GM21515 (cell line): Measurements from ENCODE around the gene DCLK2.
"Not testable (repeated sequence)": the region's sequence is repeated elsewhere in the genome, so short reads cannot be mapped to it uniquely, and the experiment has no call there.

Experiments
- ATAC-seq: cut with Tn5 transposase; IDR thresholded peaks from one replicate; pipeline ENCODE4 v1.9.1; 2021; ENCODE audit not compliant: unreplicated experiment

Gene DCLK2

DNA sequence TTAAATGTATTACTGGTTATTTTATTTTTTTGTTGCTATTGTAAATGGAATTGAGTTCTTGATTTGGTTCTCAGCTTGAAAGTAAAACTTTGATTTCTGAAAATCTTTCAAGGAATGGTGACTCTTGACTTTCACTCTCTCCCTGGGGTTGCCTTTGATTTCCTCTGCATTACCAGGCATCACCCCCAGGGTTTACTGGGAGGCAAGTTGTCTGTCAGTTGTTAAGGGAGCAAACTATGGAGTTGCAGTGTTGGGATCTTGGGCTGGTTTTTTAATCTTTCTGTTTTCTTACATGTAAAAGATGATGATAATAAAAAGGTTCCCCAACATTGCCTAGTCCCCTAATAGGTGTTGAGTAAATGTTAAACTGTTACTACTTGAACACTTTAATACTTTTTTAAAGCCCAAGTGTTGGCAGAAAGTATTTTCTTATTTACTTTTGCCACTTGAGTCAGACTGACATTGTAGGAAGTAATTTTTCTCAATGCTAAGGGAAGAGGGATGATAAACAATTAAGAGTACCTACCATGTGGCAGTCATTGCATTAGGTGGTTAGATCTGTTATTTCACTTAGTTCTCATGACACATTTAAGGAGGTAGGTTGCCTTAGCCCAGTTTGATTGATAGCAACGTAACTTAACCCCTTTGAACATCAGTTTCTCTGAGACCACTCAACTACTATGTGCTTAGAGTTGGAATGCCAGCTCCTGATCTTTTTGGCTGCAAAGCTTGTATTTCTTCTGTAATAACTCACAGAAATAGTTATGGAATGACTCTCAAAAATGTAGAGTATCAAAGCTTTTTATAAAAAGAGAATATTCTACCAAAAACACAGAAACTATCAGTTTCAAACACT lies 67.1 kb downstream of the DCLK2 start:
- ATAC-seq, result no peak

DNA sequence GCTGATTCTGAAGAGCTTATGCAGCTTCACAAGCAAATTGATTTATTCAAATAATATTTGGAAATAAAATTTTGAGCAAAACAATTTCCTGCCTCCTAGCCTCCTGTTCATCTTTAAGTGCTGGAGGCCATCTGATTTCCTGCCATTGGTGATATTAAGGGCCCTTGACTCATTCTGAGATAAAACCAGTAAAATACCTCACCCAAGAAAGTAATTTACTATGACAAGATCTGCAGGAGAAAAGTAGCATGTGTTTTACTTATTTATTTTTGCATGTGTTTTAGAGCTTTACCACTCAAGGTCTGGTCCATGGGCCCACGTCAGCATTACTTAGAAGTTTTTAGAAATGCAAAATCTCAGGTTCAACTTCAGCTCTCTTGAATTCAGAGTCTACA lies 67.7 kb downstream of the DCLK2 start:
- ATAC-seq, result no peak

DNA sequence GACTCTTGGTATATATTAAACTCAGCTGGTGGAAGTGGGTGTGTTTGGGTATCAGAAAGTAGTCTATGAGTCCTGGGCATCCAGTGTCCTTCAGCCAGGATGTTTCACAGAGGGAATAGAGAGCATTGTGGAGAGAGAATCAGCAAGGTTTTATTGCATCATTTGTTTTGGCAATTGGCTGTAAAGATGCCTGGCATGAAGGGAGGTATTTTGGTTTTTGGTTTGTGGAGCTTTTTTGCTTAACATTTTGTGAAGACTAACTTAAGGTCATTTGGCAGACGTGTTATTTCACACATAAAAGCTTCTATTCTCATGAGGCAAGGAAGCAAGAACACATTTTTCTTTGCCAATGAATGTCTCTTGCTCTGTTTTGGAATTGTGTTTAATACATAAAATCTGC lies 71.1 kb downstream of the DCLK2 start:
- ATAC-seq, result no peak

DNA sequence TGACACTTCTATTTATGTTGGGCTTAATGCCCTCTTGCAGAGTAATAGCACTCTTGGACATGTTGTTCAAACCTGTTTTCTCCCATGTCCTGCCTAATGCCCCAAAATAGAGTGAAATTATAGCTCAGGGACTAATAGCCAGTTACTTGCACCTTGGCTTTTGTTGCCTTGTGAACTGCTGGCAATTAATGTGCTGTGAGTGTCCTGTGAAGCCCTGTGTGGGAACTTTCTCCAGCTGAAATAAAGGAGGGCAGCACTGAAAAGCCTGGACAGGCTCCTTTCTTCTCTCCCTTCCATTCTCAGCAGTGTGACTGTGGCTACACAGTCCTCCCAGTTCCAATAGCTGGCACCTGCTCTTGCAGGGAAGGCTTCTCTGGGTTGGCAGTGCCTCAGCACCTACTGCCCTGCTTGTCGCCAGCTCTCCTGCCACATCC lies 72.4 kb downstream of the DCLK2 start:
- ATAC-seq, result no peak

DNA sequence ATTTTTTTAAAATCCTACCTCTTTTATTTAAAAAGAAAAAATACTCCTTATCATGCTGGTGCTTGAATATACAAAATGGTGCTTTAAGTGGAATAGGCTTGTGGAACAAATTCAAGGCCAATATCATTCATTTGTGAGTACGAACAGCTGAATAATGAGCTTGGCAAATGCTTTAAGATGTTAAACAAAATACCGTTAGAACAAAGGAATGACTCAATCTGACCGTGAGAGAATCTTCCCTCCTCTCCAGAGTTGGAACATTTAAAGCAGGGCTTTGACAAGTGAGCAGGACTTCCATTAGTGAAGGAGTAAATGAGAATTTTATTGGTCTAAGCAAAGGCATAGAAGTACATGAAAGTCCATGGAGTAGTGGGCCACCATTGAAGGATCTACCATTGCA lies 74.5 kb downstream of the DCLK2 start:
- ATAC-seq, result no peak

DNA sequence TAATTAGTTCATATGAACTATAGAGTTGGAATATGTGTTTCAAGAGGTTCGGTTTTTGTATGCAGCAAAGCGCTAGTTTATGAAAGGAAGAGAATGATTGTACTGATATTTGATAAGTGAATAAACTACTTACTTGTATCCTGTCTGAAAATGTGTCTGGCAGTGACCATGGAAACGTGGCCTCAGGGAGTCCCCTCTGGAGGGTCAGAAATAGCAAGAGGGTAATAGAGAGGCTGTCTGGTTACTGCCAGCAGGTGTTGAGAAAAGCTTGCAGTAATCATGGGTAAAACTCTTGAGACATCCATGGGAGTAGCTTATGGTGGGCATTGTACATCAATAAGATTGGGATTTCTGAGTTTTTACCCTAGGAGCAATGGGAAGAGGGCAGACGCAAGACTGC lies 77.1 kb downstream of the DCLK2 start:
- no peak for ATAC-seq

DNA sequence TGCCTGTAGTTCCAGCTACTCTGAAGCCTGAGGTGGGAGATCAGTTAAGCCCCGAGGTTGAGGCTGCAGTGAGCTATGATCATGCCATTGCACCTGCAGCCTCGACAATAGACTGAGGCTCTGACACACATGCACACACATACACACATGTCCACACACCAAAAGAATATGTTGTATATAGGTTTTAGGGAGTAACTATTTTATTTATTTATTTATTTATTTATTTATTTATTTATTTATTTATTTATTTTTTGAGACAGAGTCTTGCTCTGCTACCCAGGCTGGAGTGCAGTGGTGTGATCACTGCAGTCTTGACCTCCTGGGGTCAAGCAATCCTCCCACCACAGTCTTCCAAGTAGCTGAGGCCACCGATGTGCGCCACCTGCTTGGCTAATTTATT lies 78.3 kb downstream of the DCLK2 start:
- ATAC-seq, result no peak

DNA sequence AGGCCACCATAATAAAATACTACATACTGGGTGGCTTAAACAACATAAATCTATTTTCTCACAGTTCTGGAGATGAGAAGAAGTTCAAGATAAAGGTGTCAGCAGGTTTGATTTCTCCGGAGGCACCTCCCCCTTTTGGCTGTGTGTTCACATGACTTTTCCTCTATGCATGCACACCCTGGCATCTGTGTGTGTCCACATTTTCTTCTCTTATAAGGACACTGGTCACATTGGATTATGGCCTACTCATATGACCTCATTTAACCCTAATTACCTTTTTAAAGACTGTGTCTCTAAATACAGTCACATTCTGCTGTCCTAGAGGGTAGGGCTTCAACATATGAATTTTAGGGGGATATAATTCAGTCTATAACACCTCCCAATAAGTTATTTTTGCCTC lies 79.8 kb downstream of the DCLK2 start:
- no peak for ATAC-seq

DNA sequence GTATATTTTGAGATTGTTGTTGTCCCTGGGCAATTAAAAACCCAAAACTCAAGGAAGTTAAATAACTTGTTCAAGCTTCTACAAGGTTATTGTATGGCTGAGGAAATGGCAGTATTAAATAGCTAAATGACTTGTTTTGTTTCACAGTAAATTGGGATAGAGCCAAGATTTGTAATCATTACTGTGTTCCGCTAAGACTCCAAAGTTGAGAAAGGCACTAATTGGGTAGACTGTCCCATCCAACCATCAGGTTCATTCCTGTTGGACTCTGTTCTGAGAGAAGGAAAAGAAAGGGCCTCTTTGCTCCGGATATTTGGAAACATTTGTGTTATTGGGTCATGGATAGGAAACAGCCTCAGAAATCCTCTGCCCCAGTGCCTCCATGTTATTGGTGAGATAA lies 82.2 kb downstream of the DCLK2 start:
- no peak for ATAC-seq

DNA sequence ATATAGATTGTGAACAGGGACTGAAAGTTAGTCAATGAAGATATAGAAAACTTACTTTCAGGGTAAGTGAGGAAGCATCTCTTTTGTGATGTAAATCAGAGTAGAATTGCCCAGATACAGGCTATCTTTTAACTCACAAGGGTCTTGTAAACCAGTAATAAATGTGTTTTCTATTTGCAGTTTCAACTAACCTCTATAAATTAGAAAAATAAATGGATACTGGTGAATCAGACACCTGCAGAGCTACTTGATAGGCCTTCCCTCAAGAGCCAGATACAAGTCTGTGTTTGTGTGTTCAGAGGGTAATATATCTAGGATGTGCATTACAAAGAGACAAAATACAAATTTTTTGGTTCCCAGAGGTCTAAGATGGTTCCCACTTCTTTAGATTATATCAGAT lies 82.9 kb downstream of the DCLK2 start:
- no peak for ATAC-seq

DNA sequence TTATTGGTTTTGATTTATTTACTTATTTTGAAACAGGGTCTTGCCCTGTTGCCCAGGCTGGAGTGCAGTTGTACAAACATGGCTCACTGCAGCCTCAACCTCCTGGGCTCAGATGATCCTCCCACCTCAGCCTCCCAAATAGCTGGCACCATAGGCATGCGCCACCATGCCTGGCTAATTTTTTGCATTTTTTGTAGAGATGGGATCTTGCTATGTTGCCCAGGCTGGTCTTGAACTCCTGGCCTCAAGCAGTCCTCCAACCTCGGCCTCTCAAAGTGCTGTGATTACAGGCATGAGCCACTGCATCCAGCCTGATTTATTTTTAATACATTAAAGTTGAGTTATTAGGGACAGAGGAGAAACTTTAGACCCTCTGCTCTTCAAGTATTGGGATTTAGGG lies 83.8 kb downstream of the DCLK2 start:
- not testable (repeated sequence) for ATAC-seq

DNA sequence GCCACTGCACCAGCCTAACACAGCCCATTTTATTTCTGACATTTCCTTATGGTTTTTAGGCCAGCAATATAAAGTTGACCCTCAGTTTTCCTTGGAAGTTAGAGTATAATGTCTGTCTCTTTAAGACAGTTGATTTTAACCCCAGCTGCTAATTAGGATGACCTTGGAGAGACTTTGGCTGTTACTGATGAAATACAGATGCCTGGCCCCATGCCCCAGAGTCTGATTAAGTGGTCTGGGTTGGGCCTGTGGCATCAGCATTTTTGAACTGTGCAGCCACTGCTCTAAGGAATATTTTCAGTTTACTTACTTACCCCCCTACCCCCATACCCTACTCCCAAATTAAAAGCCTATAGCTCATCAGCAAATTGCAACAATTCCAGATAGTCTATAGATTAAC lies 85.8 kb downstream of the DCLK2 start:
- ATAC-seq, result no peak

DNA sequence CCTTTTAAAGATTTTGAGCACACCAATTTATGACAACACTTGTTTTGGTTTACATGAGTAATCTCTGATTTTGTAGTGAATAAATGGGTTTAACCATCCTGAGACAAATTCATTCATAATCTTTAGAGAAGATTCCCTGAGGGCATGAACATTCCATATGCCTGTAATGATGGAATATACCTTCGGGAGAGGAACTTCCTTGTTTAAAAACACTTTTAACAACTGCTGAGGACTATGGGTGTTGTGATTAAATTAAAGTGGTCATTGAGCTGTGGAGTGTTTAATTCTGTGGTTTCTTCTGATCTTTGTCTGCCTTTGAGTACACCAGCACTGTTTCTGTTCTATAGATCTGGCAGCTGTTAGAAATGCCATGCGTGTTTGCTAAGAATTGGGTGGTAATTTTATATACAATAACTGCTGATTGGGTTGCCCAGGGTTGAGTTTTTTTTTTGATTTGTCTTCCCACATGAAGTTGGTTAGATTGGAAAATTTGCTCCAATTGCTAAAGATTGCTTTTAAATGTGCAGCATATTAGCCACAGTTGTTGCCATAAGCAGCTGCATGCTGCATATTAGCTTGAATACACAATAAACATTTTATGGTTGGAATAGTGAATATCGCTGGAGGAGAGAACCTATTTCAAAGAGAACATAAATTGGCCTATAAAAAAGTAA lies 86.8 kb downstream of the DCLK2 start:
- no peak for ATAC-seq

DNA sequence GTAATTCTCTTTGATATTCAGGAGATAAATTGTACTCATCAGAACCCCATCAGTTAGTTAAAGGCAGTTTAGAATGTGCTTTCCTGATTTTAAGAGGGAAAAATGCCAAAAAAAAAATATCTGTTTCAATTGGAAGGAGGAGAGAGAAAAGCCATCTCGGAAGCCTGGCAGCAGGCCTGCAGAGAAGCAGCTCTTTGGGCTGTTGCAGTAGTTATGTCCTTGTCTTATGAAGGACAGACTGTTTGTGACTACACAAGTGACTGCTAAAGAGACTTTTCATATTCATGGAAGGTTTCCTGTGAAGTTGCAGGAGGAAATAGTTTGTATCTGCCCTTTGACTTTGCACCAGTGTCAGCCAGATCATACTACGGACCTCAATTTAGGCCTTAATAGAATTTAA lies 88.8 kb downstream of the DCLK2 start:
- ATAC-seq, result no peak

DNA sequence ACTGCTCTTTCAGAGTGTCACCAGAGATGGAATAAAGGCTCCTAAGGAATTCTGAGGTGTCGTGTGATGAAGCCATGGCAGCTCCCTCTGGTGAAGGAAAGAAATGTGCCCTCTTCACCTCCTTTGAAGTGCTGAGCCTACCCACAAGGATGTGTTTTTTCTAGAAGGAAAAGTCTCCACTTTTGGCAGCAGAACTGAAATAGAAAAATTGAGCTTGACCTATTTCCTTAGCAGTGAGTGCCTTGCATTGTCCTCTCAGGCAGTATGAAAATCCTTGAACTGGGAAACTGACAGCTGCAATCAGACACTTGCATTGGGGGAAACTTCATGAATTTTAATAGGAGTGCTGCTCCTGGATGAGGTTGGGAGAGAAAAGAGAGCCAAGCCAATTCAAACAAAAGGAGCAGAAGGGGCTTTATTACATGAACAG lies 95.2 kb downstream of the DCLK2 start:
- ATAC-seq, result no peak

DNA sequence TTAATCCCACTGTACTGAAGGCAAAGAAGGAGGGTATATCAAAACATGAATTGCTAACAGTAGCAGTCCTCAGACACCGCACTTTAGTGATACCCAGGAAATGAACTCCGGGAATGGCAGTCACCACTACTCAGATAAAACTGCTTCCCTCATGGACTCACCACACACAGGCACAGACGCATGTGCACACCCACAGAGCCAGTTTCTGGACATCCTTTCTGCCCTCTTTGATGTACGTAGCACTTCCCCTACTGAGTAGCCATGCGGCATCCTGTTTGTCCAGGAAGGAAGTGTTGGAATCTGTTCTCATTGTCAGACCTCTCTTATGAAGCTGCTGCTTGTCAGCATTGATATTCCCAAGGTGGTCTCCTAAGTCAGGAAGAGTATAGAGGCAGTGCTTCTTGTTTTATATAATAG lies 95.7 kb downstream of the DCLK2 start:
- no peak for ATAC-seq

DNA sequence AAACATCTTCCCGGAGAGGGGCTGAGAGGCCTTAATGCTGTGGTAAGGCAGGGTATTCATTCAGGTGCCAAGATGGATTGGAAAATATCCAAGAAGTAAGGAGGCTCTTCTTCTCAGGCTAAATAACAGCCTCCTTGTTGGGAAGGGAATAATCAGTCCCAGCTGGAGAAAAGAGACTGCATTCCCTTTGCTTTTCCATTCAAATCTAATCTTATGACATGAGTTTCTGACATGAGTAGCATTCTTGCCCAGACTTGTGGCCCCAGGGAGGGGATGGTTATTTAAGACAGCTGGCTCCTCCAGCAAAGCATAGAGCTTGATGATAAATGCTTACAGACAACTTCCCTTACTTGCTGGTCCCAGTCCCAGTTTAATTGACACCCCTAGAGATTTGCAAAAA lies 98.3 kb downstream of the DCLK2 start:
- ATAC-seq, result no peak

DNA sequence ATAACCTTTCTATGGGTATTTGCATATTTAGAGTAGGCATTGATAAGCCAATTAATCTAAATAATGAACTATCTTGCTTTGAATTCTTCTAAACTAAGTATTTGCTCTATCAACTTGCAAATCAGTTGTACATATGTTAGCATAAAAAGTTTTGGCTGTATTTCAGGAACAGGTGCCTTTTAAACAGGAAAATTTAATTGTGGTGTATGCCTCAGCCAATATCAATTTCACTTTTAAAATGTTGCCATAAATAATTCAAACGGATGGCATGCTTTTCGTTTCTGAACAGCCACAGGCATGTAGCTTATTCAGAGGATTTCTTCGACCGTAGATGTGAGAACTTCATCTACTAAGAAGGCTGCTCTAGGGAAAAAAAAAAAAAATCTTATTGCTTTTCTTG lies 99.9 kb downstream of the DCLK2 start:
- ATAC-seq, result no peak

DNA sequence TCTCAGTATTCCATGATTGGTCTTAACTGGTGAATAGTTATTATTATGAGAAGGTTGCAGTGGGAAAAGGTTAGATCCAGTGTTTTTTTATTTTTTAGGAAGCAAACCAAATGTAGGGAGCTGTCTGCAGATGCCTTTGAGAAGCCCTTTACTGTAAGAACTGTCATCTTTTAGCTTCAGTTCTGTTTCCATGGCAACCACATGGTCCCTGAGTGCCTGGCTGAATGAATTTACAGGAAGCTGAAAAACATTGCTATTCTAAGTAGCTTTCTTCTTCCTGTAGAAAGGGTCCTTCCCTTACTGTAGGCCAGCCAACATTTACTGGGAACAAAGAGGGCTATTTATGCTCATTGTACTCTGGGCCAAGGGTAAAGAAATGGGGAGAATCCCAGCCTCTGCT lies 103.3 kb downstream of the DCLK2 start:
- no peak for ATAC-seq

DNA sequence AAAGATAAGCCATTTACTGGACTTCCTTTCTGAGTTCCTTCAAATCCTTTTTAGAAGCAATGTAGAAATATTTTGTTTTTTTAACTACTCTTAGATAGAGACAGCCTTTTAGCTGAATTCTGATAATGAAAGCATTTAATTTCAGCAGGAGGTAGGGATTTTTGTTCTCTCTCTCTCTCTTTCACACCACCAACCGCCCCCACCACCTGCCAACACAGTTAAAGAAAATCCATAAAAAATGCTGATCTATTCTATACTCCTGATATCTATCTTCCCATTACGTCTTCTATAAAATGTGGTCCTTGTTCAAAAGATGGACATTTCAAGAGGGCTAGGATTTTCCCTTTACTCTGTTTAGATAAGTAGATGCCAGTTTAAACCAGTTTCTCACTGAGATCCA lies 104.5 kb downstream of the DCLK2 start:
- no peak for ATAC-seq

DNA sequence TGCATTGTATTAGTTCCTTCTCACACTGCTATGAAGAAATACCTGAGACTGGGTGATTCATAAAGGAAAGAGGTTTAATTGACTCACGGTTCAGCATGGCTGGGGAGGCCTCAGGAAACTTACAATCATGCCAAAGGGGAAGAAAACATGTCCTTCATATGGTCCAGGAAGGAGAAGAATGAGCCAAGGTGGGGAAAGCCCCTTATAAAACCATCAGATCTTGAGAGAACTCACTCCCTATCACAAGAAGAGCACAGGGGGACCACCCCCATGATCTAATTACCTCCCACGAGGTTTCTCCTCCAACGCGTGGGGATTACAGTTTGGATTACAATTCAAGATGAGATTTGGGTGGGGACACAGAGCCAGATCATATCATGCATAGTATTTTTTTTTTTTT lies 106.8 kb downstream of the DCLK2 start:
- ATAC-seq, result not testable (repeated sequence)

DNA sequence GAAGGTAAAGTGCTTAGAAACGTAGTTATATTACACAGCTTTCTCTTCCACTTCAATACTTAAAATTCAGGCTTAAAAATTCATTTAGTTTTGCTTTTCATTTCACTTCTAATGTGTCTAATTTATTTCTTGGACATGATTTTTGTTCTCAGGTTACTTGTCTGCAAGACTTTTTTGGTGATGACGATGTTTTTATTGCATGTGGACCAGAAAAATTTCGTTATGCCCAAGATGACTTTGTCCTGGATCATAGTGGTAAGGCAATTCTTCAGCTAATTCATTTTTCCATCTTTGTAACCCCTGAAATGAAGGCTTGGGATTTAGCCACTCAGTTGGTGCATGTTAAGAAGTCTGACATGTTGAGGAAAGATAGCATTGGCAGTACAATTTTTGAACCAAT lies 114.7 kb downstream of the DCLK2 start:
- ATAC-seq, result no peak

DNA sequence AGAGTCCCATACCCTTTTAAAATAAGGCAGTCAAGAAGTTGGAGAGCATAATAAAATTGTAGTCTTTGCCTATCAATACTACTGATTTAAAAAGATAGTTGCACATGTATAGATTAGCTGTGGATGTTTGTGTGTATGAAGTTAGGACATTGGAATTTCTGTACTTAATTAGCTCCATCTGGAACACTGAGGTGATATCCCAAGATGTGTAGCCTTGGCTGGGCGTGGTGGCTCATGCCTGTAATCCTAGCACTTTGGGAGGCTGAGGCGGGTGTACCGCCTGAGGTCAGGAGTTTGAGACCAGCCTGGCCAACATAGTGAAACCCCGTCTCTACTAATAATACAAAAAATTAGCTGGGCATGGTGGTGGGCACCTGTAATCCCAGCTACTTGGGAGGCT lies 119.0 kb downstream of the DCLK2 start:
- not testable (repeated sequence) for ATAC-seq
